T-cell (primary cell): ENCODE measurements around the gene HCFC2. TPM values are rescaled to one million over a fixed set of nuclear protein-coding genes. Genes with fewer than 3 reads are reported as not detected.
"Not testable (repeated sequence)": the region's sequence is repeated elsewhere in the genome, so short reads cannot be mapped to it uniquely, and the experiment has no call there.

Experiments
- ATAC-seq, 4 experiments: fragments of 200-7000 bp in 3 of 4; fragments of 150-1000 bp in 1 of 4; cut with Tn5 transposase; replicated peaks in 1 of 4; 1 replicate in 3 of 4; 2 replicates in 1 of 4; pipeline ENCODE4 v1.10.0; 2021; ENCODE audit warnings: moderate library complexity in 3 of 4, mild to moderate bottlenecking in 2 of 4, moderate number of reproducible peaks in 1 of 4
- CTCF ChIA-PET, 2 donors: fragments of 300-600 bp; sonication (Branson Sonifier 250); formaldehyde crosslinking; loops; one replicate each; lab custom pipeline; 2022; ENCODE audit warnings: antibody characterized with exemption in 2 of 2; lab: Charles Lee
- POLR2A ChIA-PET, 2 donors: fragments of 300-600 bp; sonication (Branson Sonifier 250); formaldehyde crosslinking; loops; one replicate each; lab custom pipeline; 2022; ENCODE audit warnings: antibody characterized with exemption in 2 of 2; lab: Charles Lee
- DNase-seq, 35 experiments: peaks; one replicate each; pipeline versions ENCODE4 v3.0.0 to v3.0.0-alpha.2; 2013 to 2023
- H3K27ac ChIP-seq: one replicate; pipeline ENCODE4 v1.5.1; 2013; ENCODE audit warnings: low read length
- H3K27me3 ChIP-seq, 2 experiments: replicated peaks in 1 of 2; 1 replicate in 1 of 2; 2 replicates in 1 of 2; pipeline versions ENCODE4 v1.6.1 to v1.7.0; 2013; ENCODE audit warnings: low read length in 1 of 2, mixed read lengths in 1 of 2; ENCODE audit not compliant: control insufficient read depth in 2 of 2, insufficient read depth in 2 of 2; ENCODE audit errors: extremely low read depth in 1 of 2
- H3K36me3 ChIP-seq, 2 donors: 1 replicate in 1 of 2; 2 replicates in 1 of 2; pipeline versions ENCODE4 v1.6.1 to v1.7.0; 2013; ENCODE audit warnings: low read length in 1 of 2; ENCODE audit not compliant: control insufficient read depth in 2 of 2, insufficient read depth in 1 of 2; ENCODE audit errors: extremely low read depth in 1 of 2
- H3K4me1 ChIP-seq, 2 experiments: 1 replicate in 1 of 2; 2 replicates in 1 of 2; pipeline versions ENCODE4 v1.6.1 to v1.7.0; 2013; ENCODE audit warnings: low read length in 2 of 2, mixed read lengths in 1 of 2; ENCODE audit not compliant: insufficient read depth in 2 of 2, control insufficient read depth in 1 of 2; ENCODE audit errors: extremely low read depth in 1 of 2
- H3K4me3 ChIP-seq, 2 donors: 1 replicate in 1 of 2; 2 replicates in 1 of 2; pipeline versions ENCODE4 v1.5.1 to v1.7.0; 2013; ENCODE audit warnings: mild to moderate bottlenecking in 2 of 2, low read length in 1 of 2, moderate library complexity in 1 of 2; ENCODE audit not compliant: control insufficient read depth in 1 of 2; ENCODE audit errors: extremely low read depth in 1 of 2
- H3K9me3 ChIP-seq: 2 replicates; pipeline ENCODE4 v1.7.0; 2013
- H3K27ac Mint-ChIP-seq, 2 donors: one replicate each; pipeline ENCODE4 v1.8.0; 2020 to 2021; ENCODE audit warnings: mild to moderate bottlenecking in 2 of 2, mixed read lengths in 2 of 2
- H3K27me3 Mint-ChIP-seq, 2 donors: one replicate each; pipeline ENCODE4 v1.8.0; 2021 to 2022; ENCODE audit warnings: mixed read lengths in 2 of 2
- H3K36me3 Mint-ChIP-seq: one replicate; pipeline ENCODE4 v1.8.0; 2021; ENCODE audit warnings: mixed read lengths
- H3K4me1 Mint-ChIP-seq, 3 donors: one replicate each; pipeline ENCODE4 v1.8.0; 2020 to 2022; ENCODE audit warnings: mixed read lengths in 3 of 3, mild to moderate bottlenecking in 1 of 3
- H3K4me3 Mint-ChIP-seq, 3 donors: one replicate each; pipeline ENCODE4 v1.8.0; 2020 to 2022; ENCODE audit warnings: mild to moderate bottlenecking in 3 of 3, mixed read lengths in 3 of 3, moderate library complexity in 3 of 3
- H3K9me3 Mint-ChIP-seq, 3 donors: one replicate each; pipeline ENCODE4 v1.8.0; 2020 to 2022; ENCODE audit warnings: mixed read lengths in 3 of 3
- WGBS: methylation state at CpG from one replicate; pipeline ENCODE4 v1.1.5; 2013; ENCODE audit warnings: missing lambda C conversion rate; ENCODE audit not compliant: insufficient coverage; 5-methylcytosine and 5-hydroxymethylcytosine counted together
- total RNA-seq, 35 experiments: library from RNA in 6 of 35; stranded (reverse) in 6 of 35; fragments of 120-200 nt in 1 of 35; gene quantifications; one replicate each; pipeline versions ENCODE4 v1.2.1 to v1.2.4 and lab custom pipeline; 2013 to 2026

The HCFC2 gene
- 10 to 100 TPM; 13.9 to 16.9 (median 14.9) TPM for total RNA-seq
- 22.6 TPM for total RNA-seq (2013)
- 20.4 to 45.0 (median 26.6) reads per million in 29 experiments for total RNA-seq (lab: John Stamatoyannopoulos, UW)

GRCh38 chr12:104064031-104064841 is at the start of gene HCFC2:
Gene HCFC2 (plus strand): TSS chr12:104064531. CDS start chr12:104064561, 30 bp downstream.
- Histone ChIP-seq H3K36me3 (peaks cover 0 to 8% of the 10 kb centered on the region in 2 donors), H3K4me3 (peak within 1 kb of the TSS; percentile 92), H3K27me3 (peaks cover 0 to 13% of the 10 kb centered on the region in 2 experiments), H3K9me3 (no peaks in the 10 kb centered on the region), H3K27ac (peak within 1 kb of the TSS; percentile 43), H3K4me1 (peaks cover 13 to 16% of the 10 kb centered on the region in 2 experiments)
- CTCF ChIA-PET, result interaction anchor here (0.6 to 2.2 kb wide), 5 partner anchors 27 to 180 kb away, joined by 3 to 12 read pairs (median 4); no protein-coding TSS in a partner anchor
- ATAC-seq, result peak; percentile 94 to 97 (median 95)
- Mint-ChIP-seq H3K36me3 (peaks cover 12% of the 10 kb centered on the region), H3K27me3 (peaks cover 7 to 18% of the 10 kb centered on the region in 2 donors), H3K9me3 (no peaks in the 10 kb centered on the region), H3K27ac (peak within 1 kb of the TSS; percentile 89 to 92), H3K4me3 (peak within 1 kb of the TSS; percentile 89 to 95 (median 94)), H3K4me1 (peaks cover 23 to 27% (median 27%) of the 10 kb centered on the region in 3 donors)
- POLR2A ChIA-PET, result interaction anchor here in 1 of 2 donors (0.6 kb wide), 1 partner anchor 1101 kb away, joined by 3 read pairs; no protein-coding TSS in a partner anchor
- DNase-seq, result peak; percentile 72 to 90 (median 83)
- under 1% methylated on average over 66 of the region's 74 CpGs for WGBS

- H3K36me3 Mint-ChIP-seq, H3K4me1 ChIP-seq, H3K4me3 ChIP-seq, ATAC-seq, H3K9me3 Mint-ChIP-seq, H3K27me3 ChIP-seq, CTCF ChIA-PET, H3K27ac ChIP-seq, H3K4me3 Mint-ChIP-seq, H3K4me1 Mint-ChIP-seq, H3K36me3 ChIP-seq, DNase-seq, H3K9me3 ChIP-seq, POLR2A ChIA-PET, H3K27ac Mint-ChIP-seq: not testable (repeated sequence)
- H3K27me3 Mint-ChIP-seq, result peaks cover 22 to 23% of the 10 kb centered on the region in 2 donors
- no CpG with 5 or more reads among the region's 1 CpG for WGBS
Observed at GRCh38 chr12:104021862-104022261, 42.5 kb upstream of the HCFC2 start.

- no peaks in the 10 kb centered on the region for H3K4me1 Mint-ChIP-seq
- 83% methylated on average over 1 of the region's 3 CpGs for WGBS
- ChIA-PET POLR2A (no interaction called here), CTCF (no interaction called here)
- no peak for DNase-seq
- H3K4me3 Mint-ChIP-seq, result no peak overlapping the region
- H3K36me3 ChIP-seq, result no peaks in the 10 kb centered on the region
- no peak overlapping the region for H3K27ac Mint-ChIP-seq
- ATAC-seq, result no peak
- H3K4me3 ChIP-seq, result no peak overlapping the region
- no peaks in the 10 kb centered on the region for H3K4me1 ChIP-seq
- H3K27me3 ChIP-seq, result peaks cover 0 to 4% of the 10 kb centered on the region in 2 experiments
- no peaks in the 10 kb centered on the region for H3K36me3 Mint-ChIP-seq
- no peaks in the 10 kb centered on the region for H3K9me3 Mint-ChIP-seq
- no peak overlapping the region for H3K27ac ChIP-seq
- no peaks in the 10 kb centered on the region for H3K9me3 ChIP-seq
- peaks cover 22 to 23% of the 10 kb centered on the region in 2 donors for H3K27me3 Mint-ChIP-seq
Observed at GRCh38 chr12:104022786-104023185, 41.5 kb upstream of the HCFC2 start.

- no CpG with 5 or more reads among the region's 2 CpGs for WGBS
- ChIA-PET CTCF (no interaction called here), POLR2A (no interaction called here)
- Mint-ChIP-seq H3K4me3 (no peak overlapping the region), H3K27me3 (peaks cover 24 to 25% of the 10 kb centered on the region in 2 donors), H3K27ac (no peak overlapping the region), H3K9me3 (no peaks in the 10 kb centered on the region), H3K36me3 (no peaks in the 10 kb centered on the region), H3K4me1 (no peaks in the 10 kb centered on the region)
- Histone ChIP-seq H3K4me1 (no peaks in the 10 kb centered on the region), H3K4me3 (no peak overlapping the region), H3K27ac (no peak overlapping the region), H3K36me3 (no peaks in the 10 kb centered on the region), H3K27me3 (peaks cover 0 to 4% of the 10 kb centered on the region in 2 experiments), H3K9me3 (no peaks in the 10 kb centered on the region)
- no peak for ATAC-seq
- DNase-seq, result no peak
Observed at GRCh38 chr12:104023710-104024109, 40.6 kb upstream of the HCFC2 start.

- H3K9me3 ChIP-seq, result no peaks in the 10 kb centered on the region
- Mint-ChIP-seq H3K36me3 (no peaks in the 10 kb centered on the region), H3K9me3 (no peaks in the 10 kb centered on the region), H3K4me1 (no peaks in the 10 kb centered on the region), H3K27ac (no peak overlapping the region), H3K4me3 (no peak overlapping the region), H3K27me3 (peaks cover 27% of the 10 kb centered on the region in 2 donors)
- no peak overlapping the region for H3K27ac ChIP-seq
- H3K4me3 ChIP-seq, result no peak overlapping the region
- H3K27me3 ChIP-seq, result peaks cover 0 to 4% of the 10 kb centered on the region in 2 experiments
- ATAC-seq, result no peak
- 79% methylated on average over 3 of the region's 6 CpGs for WGBS
- DNase-seq, result no peak
- no peaks in the 10 kb centered on the region for H3K4me1 ChIP-seq
- ChIA-PET POLR2A (no interaction called here), CTCF (no interaction called here)
- H3K36me3 ChIP-seq, result no peaks in the 10 kb centered on the region
Observed at GRCh38 chr12:104024348-104024747, 40.0 kb upstream of the HCFC2 start.

GRCh38 chr12:104025771-104026170 is 38.6 kb upstream of the HCFC2 start:
- Histone ChIP-seq H3K4me3 (no peak overlapping the region), H3K9me3 (no peaks in the 10 kb centered on the region), H3K27ac (no peak overlapping the region), H3K36me3 (no peaks in the 10 kb centered on the region), H3K4me1 (no peaks in the 10 kb centered on the region), H3K27me3 (peaks cover 0 to 4% of the 10 kb centered on the region in 2 experiments)
- no peak for ATAC-seq
- no peaks in the 10 kb centered on the region for H3K4me1 Mint-ChIP-seq
- H3K27me3 Mint-ChIP-seq, result peaks cover 16 to 17% of the 10 kb centered on the region in 2 donors
- H3K4me3 Mint-ChIP-seq, result no peak overlapping the region
- ChIA-PET CTCF (no interaction called here), POLR2A (no interaction called here)
- WGBS, result 100% methylated on average over 1 of the region's 2 CpGs
- H3K36me3 Mint-ChIP-seq, result no peaks in the 10 kb centered on the region
- DNase-seq, result no peak
- H3K9me3 Mint-ChIP-seq, result no peaks in the 10 kb centered on the region
- no peak overlapping the region for H3K27ac Mint-ChIP-seq
